Gastrocnemius medialis (tissue), 4 donors: ENCODE measurements around the gene PLEKHG4.

Experiments used
- POLR2A ChIP-seq, 2 donors: fragments of 450-650 bp; IDR thresholded peaks; one replicate each; pipeline ENCODE4 v1.6.1; 2017; ENCODE audit warnings: antibody characterized with exemption in 2 of 2, mild to moderate bottlenecking in 2 of 2, moderate library complexity in 2 of 2
- TF ChIP-seq, protein P1 (sequence below), 5 experiments: fragments of 450-650 bp in 3 of 5; fragments of 200-600 bp in 2 of 5; sonication (generic) in 2 of 5; IDR thresholded peaks in 4 of 5; conservative IDR thresholded peaks in 1 of 5; 1 replicate in 4 of 5; 2 replicates in 1 of 5; pipeline ENCODE4 v1.5.1; 2016 to 2019; ENCODE audit warnings: antibody characterized with exemption in 5 of 5, mild to moderate bottlenecking in 3 of 5, moderate library complexity in 3 of 5

- no peak for TF ChIP-seq POLR2A (IDR thresholded peaks at IDR 0.05)
- TF ChIP-seq, protein P1, sequence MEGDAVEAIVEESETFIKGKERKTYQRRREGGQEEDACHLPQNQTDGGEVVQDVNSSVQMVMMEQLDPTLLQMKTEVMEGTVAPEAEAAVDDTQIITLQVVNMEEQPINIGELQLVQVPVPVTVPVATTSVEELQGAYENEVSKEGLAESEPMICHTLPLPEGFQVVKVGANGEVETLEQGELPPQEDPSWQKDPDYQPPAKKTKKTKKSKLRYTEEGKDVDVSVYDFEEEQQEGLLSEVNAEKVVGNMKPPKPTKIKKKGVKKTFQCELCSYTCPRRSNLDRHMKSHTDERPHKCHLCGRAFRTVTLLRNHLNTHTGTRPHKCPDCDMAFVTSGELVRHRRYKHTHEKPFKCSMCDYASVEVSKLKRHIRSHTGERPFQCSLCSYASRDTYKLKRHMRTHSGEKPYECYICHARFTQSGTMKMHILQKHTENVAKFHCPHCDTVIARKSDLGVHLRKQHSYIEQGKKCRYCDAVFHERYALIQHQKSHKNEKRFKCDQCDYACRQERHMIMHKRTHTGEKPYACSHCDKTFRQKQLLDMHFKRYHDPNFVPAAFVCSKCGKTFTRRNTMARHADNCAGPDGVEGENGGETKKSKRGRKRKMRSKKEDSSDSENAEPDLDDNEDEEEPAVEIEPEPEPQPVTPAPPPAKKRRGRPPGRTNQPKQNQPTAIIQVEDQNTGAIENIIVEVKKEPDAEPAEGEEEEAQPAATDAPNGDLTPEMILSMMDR (IDR thresholded peaks at IDR 0.05 in 4 of 5, conservative IDR thresholded peaks at IDR 0.05 in 1 of 5), result no peak
These were observed 14.9 kb downstream of the PLEKHG4 start for GRCh38 chr16:67294171-67294757.
